ENCODE results near the gene NEO1.

DNA sequence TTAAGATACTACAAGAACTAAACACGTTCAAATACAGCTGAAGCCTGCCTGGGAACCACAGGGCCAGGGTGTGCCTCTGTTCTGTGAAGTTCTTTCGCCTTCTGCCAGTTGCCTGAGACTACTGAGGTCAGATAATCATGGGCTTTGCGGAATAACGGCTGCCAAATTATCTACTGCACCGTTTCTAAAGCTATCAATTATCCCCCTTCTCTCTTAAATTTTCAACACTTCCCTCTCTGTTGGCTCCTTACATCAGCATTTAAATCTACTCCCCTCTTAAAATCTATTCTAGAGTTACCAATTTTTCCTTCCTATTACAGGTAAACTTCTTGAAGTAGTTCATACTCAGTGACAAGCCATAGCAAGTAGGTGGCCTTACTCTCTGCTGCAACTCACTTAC lies 6.2 kb upstream of the NEO1 start:
- TF ChIP-seq, protein P1, sequence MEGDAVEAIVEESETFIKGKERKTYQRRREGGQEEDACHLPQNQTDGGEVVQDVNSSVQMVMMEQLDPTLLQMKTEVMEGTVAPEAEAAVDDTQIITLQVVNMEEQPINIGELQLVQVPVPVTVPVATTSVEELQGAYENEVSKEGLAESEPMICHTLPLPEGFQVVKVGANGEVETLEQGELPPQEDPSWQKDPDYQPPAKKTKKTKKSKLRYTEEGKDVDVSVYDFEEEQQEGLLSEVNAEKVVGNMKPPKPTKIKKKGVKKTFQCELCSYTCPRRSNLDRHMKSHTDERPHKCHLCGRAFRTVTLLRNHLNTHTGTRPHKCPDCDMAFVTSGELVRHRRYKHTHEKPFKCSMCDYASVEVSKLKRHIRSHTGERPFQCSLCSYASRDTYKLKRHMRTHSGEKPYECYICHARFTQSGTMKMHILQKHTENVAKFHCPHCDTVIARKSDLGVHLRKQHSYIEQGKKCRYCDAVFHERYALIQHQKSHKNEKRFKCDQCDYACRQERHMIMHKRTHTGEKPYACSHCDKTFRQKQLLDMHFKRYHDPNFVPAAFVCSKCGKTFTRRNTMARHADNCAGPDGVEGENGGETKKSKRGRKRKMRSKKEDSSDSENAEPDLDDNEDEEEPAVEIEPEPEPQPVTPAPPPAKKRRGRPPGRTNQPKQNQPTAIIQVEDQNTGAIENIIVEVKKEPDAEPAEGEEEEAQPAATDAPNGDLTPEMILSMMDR (IDR thresholded peaks at IDR 0.05), result no peak
- TF ChIP-seq POLR2AphosphoS5 (IDR thresholded peaks at IDR 0.05), result no peak
- no peak for TF ChIP-seq EP300 (IDR thresholded peaks at IDR 0.05)
